ENCODE measurements around the gene PGM5.

The PGM5 gene

DNA sequence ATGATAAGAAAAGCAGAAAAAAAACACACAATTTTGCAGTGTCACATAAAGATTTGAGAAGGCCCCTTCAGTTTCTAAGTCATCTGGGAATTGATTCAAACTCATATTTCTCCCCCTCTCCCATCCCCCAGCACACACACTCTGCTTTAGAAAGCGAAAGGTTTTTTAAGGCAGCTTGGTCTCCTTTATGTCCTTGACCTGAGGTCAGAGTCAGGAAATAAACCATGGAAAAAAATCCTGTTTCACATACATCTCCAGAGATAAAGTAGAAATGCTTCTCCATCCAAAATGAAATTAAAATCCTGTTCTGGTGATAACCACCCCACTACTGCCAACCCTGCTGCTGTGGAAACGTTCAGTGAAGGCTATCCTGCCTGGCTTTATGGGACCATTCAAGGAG is 131.7 kb downstream of the PGM5 start:
- H3K9me3 ChIP-seq (replicated peaks; ENCODE audit: insufficient read depth, low read length), result no peaks in the 10 kb centered on the region
- H3K27ac ChIP-seq (ENCODE audit: low read length), result no peak overlapping the region
- no peak for DNase-seq

DNA sequence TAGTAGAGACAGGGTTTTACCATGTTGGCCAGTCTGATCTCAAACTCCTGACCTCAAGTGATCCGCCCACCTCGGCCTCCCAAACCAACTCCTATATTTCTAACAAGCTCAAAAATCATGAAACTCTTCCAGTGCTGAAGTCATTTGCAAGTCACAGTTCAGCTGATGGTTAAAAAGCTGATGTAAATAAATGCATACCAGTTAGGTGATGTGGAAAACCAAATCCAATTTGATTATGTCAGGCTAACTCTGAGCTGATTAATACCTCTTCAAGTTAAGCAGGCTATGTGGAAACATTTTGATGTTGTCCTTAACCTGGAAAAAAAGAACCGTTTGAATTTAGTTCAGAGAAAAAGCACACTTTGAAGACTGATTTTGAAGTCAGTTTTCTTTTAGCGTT is 133.2 kb downstream of the PGM5 start:
- DNase-seq, result no peak
- H3K27me3 ChIP-seq (replicated peaks; ENCODE audit: insufficient read depth, low read length), result no peaks in the 10 kb centered on the region
- no peak for TF ChIP-seq EZH2phosphoT487 (IDR thresholded peaks at IDR 0.05; ENCODE audit: low read length)
- TF ChIP-seq EZH2 (optimal IDR thresholded peaks at IDR 0.05; ENCODE audit: low read depth, low read length), result no peak
- TF ChIP-seq, protein P1, sequence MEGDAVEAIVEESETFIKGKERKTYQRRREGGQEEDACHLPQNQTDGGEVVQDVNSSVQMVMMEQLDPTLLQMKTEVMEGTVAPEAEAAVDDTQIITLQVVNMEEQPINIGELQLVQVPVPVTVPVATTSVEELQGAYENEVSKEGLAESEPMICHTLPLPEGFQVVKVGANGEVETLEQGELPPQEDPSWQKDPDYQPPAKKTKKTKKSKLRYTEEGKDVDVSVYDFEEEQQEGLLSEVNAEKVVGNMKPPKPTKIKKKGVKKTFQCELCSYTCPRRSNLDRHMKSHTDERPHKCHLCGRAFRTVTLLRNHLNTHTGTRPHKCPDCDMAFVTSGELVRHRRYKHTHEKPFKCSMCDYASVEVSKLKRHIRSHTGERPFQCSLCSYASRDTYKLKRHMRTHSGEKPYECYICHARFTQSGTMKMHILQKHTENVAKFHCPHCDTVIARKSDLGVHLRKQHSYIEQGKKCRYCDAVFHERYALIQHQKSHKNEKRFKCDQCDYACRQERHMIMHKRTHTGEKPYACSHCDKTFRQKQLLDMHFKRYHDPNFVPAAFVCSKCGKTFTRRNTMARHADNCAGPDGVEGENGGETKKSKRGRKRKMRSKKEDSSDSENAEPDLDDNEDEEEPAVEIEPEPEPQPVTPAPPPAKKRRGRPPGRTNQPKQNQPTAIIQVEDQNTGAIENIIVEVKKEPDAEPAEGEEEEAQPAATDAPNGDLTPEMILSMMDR (IDR thresholded peaks at IDR 0.05; ENCODE audit: low read length), result no peak
- H3K4me2 ChIP-seq (ENCODE audit: low read depth, low read length), result no peak overlapping the region
- no peak overlapping the region for H2AFZ ChIP-seq (ENCODE audit: low read length)
- H3K9me3 ChIP-seq (replicated peaks; ENCODE audit: insufficient read depth, low read length), result no peaks in the 10 kb centered on the region
- H3K27ac ChIP-seq (ENCODE audit: low read length), result no peak overlapping the region
- no peaks in the 10 kb centered on the region for H3K36me3 ChIP-seq (replicated peaks; ENCODE audit: insufficient read depth, low read length)
- no peak overlapping the region for H3K4me3 ChIP-seq (ENCODE audit: low read length)
- H3F3A ChIP-seq (ENCODE audit: insufficient read depth, low read length), result no peaks in the 10 kb centered on the region
- no peak overlapping the region for H3K9ac ChIP-seq (ENCODE audit: low read length)
- no peaks in the 10 kb centered on the region for H3K79me2 ChIP-seq (ENCODE audit: low read length)
- H3K4me1 ChIP-seq (ENCODE audit: low read length), result no peaks in the 10 kb centered on the region
- H3K9me2 ChIP-seq (replicated peaks; ENCODE audit: insufficient read depth, low read length), result no peaks in the 10 kb centered on the region
- H4K20me1 ChIP-seq (ENCODE audit: insufficient read depth, low read length), result no peaks in the 10 kb centered on the region

More for the DNA sequence above, 131.7 kb downstream of the PGM5 start:
- no peak overlapping the region for H2AFZ ChIP-seq (ENCODE audit: low read length)
- no peak overlapping the region for H3K4me2 ChIP-seq (ENCODE audit: low read depth, low read length)
- H3F3A ChIP-seq (ENCODE audit: insufficient read depth, low read length), result no peaks in the 10 kb centered on the region
- H3K9ac ChIP-seq (ENCODE audit: low read length), result no peak overlapping the region
- no peaks in the 10 kb centered on the region for H3K4me1 ChIP-seq (ENCODE audit: low read length)
- H3K36me3 ChIP-seq (replicated peaks; ENCODE audit: insufficient read depth, low read length), result no peaks in the 10 kb centered on the region
- no peaks in the 10 kb centered on the region for H3K27me3 ChIP-seq (replicated peaks; ENCODE audit: insufficient read depth, low read length)
- no peaks in the 10 kb centered on the region for H4K20me1 ChIP-seq (ENCODE audit: insufficient read depth, low read length)
- no peak overlapping the region for H3K4me3 ChIP-seq (ENCODE audit: low read length)
- TF ChIP-seq EZH2phosphoT487 (IDR thresholded peaks at IDR 0.05; ENCODE audit: low read length), result no peak
- TF ChIP-seq, protein P1 (IDR thresholded peaks at IDR 0.05; ENCODE audit: low read length), result no peak
- TF ChIP-seq EZH2 (optimal IDR thresholded peaks at IDR 0.05; ENCODE audit: low read depth, low read length), result no peak
- no peaks in the 10 kb centered on the region for H3K79me2 ChIP-seq (ENCODE audit: low read length)
- H3K9me2 ChIP-seq (replicated peaks; ENCODE audit: insufficient read depth, low read length), result no peaks in the 10 kb centered on the region

DNA sequence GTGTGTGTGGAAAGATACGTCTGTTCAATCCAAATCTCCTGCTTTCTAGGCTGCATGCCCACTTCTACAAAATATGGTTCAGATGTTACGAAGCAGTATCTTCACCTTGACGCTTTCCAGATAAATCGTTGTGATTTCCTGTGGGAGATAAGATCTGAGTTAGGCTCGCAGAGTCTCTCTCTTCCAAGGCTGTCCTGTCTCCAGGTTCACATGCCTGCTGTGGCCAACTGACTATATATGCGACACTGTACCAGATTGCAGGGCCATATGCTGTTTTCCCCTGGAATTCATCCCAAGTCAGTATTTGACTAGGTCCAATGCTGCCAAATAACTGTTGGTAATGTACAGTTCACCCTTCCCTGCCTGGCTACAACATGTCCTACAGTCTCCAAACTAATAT is 136.4 kb downstream of the PGM5 start:
- H3F3A ChIP-seq (ENCODE audit: insufficient read depth, low read length), result no peaks in the 10 kb centered on the region
- no peak overlapping the region for H3K4me2 ChIP-seq (ENCODE audit: low read depth, low read length)
- no peaks in the 10 kb centered on the region for H4K20me1 ChIP-seq (ENCODE audit: insufficient read depth, low read length)
- no peaks in the 10 kb centered on the region for H3K9me3 ChIP-seq (replicated peaks; ENCODE audit: insufficient read depth, low read length)
- TF ChIP-seq, protein P1 (IDR thresholded peaks at IDR 0.05; ENCODE audit: low read length), result no peak
- TF ChIP-seq EZH2 (optimal IDR thresholded peaks at IDR 0.05; ENCODE audit: low read depth, low read length), result no peak
- no peak for TF ChIP-seq EZH2phosphoT487 (IDR thresholded peaks at IDR 0.05; ENCODE audit: low read length)
- H3K27ac ChIP-seq (ENCODE audit: low read length), result no peak overlapping the region
- no peaks in the 10 kb centered on the region for H3K79me2 ChIP-seq (ENCODE audit: low read length)
- H3K4me1 ChIP-seq (ENCODE audit: low read length), result no peaks in the 10 kb centered on the region
- H3K9ac ChIP-seq (ENCODE audit: low read length), result no peak overlapping the region
- no peak for DNase-seq
- H3K9me2 ChIP-seq (replicated peaks; ENCODE audit: insufficient read depth, low read length), result no peaks in the 10 kb centered on the region
- no peaks in the 10 kb centered on the region for H3K27me3 ChIP-seq (replicated peaks; ENCODE audit: insufficient read depth, low read length)
- no peak overlapping the region for H2AFZ ChIP-seq (ENCODE audit: low read length)
- no peak overlapping the region for H3K4me3 ChIP-seq (ENCODE audit: low read length)
- no peaks in the 10 kb centered on the region for H3K36me3 ChIP-seq (replicated peaks; ENCODE audit: insufficient read depth, low read length)

Data from MM.1S (cell line).